OCI-LY7 (cell line): ENCODE measurements around the gene MOK. TPM values are rescaled to one million over a fixed set of nuclear protein-coding genes. Genes with fewer than 3 reads are reported as not detected.

Experiments
- BruUV-seq: library from RNA; stranded (reverse); fragments of 400-500 nt; replicated peaks from 2 replicates; lab custom pipeline; 2021; lab: Mats Ljungman, UMichigan
- CTCF ChIA-PET: fragments of 300-600 bp; sonication (Branson Sonifier 250); formaldehyde crosslinking; loops from one replicate; lab custom pipeline; 2022; ENCODE audit warnings: antibody characterized with exemption; ENCODE audit not compliant: unreplicated experiment; lab: Charles Lee
- POLR2A ChIA-PET: fragments of 300-600 bp; sonication (Branson Sonifier 250); formaldehyde crosslinking; loops from one replicate; lab custom pipeline; 2022; ENCODE audit warnings: antibody characterized with exemption; lab: Charles Lee
- DNase-seq: peaks from one replicate; pipeline ENCODE4 v3.0.0-alpha.2; 2015; ENCODE audit warnings: low spot score
- H2AFZ ChIP-seq: fragments of 200-600 bp; sonication (generic), shearing (Covaris generic); 2 replicates; pipeline ENCODE4 v1.6.1; 2014; ENCODE audit warnings: mild to moderate bottlenecking, antibody characterized with exemption, low read length, moderate library complexity
- H3K27ac ChIP-seq: fragments of 200-600 bp; sonication (generic); 2 replicates; pipeline ENCODE4 v1.5.1; 2014; ENCODE audit warnings: mixed run types, low read depth, mild to moderate bottlenecking, moderate library complexity, low read length, inconsistent platforms; ENCODE audit not compliant: poor library complexity, severe bottlenecking
- H3K36me3 ChIP-seq: fragments of 200-600 bp; sonication (generic); 2 replicates; pipeline ENCODE4 v1.6.1; 2014; ENCODE audit warnings: mild to moderate bottlenecking, antibody characterized with exemption, low read length, moderate library complexity, mixed read lengths; ENCODE audit not compliant: insufficient read depth
- H3K4me1 ChIP-seq: fragments of 200-600 bp; sonication (generic); 2 replicates; pipeline ENCODE4 v1.5.1; 2014; ENCODE audit warnings: mild to moderate bottlenecking, low read length; ENCODE audit not compliant: insufficient read depth, poor library complexity, severe bottlenecking
- H3K4me2 ChIP-seq: fragments of 200-600 bp; sonication (generic); 2 replicates; pipeline ENCODE4 v1.6.1; 2014; ENCODE audit warnings: mild to moderate bottlenecking, low read length
- H3K4me3 ChIP-seq: fragments of 200-600 bp; sonication (generic); 2 replicates; pipeline ENCODE4 v1.5.1; 2014; ENCODE audit warnings: mild to moderate bottlenecking, low read depth, low read length; ENCODE audit not compliant: poor library complexity, severe bottlenecking
- H3K79me2 ChIP-seq: fragments of 200-600 bp; sonication (generic); 2 replicates; pipeline ENCODE4 v1.6.1; 2016; ENCODE audit warnings: low read depth, mild to moderate bottlenecking, low read length, moderate library complexity, mixed read lengths; ENCODE audit not compliant: insufficient read depth
- H3K9me2 ChIP-seq: fragments of 200-600 bp; sonication (generic); 2 replicates; pipeline ENCODE4 v1.6.1; 2016; ENCODE audit warnings: mild to moderate bottlenecking, low read length, mixed read lengths; ENCODE audit not compliant: insufficient read depth
- H3K9me3 ChIP-seq: fragments of 200-600 bp; sonication (generic); 2 replicates; pipeline ENCODE4 v1.6.1; 2014; ENCODE audit warnings: mild to moderate bottlenecking, mixed run types, low read length, mixed read lengths
- H4K20me1 ChIP-seq: fragments of 200-600 bp; sonication (generic); 2 replicates; pipeline ENCODE4 v1.6.1; 2014; ENCODE audit warnings: mild to moderate bottlenecking, antibody characterized with exemption, low read length, moderate library complexity, mixed read lengths; ENCODE audit not compliant: insufficient read depth
- EZH2phosphoT487 ChIP-seq: fragments of 200-600 bp; sonication (generic); IDR thresholded peaks from 2 replicates; pipeline ENCODE4 v1.6.1; 2018; ENCODE audit warnings: low read depth, borderline replicate concordance, mild to moderate bottlenecking, mixed run types, antibody characterized with exemption, low read length, moderate library complexity, mixed read lengths
- intact Hi-C: fragments of 100-400 bp; cut with micrococcal nuclease; formaldehyde crosslinking; loops from one replicate; pipeline ENCODE4 v1.10.0; 2022; ENCODE audit not compliant: unreplicated experiment
- total RNA-seq, 2 experiments: library from RNA; depleted of rRNA in 1 of 2; stranded (reverse); fragments of >200 nt in 1 of 2; shearing (Covaris generic) in 1 of 2; gene quantifications; 2 replicates each; pipeline ENCODE4 v1.2.3, GENCODE V29; 2014 to 2022
- TF ChIP-seq, protein P1 (sequence below): fragments of 200-600 bp; sonication (generic); conservative IDR thresholded peaks from 2 replicates; pipeline ENCODE4 v1.5.1; 2014; ENCODE audit warnings: mild to moderate bottlenecking, antibody characterized with exemption, low read length, moderate library complexity, mixed read lengths

MOK gene
- total RNA-seq, 2 experiments from 2014 or later, result 2.2 to 4.0 TPM

DNA sequence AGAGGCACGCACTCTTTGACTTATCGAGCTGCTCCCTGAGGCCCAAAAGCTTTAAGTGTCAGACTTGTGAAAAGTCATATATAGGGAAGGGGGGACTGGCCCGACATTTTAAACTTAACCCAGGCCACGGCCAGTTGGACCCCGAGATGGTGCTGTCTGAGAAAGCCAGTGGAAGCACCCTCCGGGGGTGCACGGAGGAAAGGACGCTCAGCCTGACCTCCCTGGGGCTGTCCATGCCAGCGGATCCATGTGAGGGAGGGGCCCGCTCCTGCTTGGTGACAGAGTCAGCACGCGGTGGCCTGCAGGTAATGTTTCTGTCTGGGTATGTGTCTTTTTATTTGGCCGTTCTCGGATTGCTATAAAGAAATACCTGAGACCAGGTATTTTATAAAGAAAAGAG, 21.6 kb upstream of the MOK start:
- ChIA-PET CTCF (no interaction called here), POLR2A (no interaction called here)
- peaks cover 3% of the 10 kb centered on the region for H3K4me1 ChIP-seq
- H3K27ac ChIP-seq, result no peak overlapping the region
- no peaks in the 10 kb centered on the region for H4K20me1 ChIP-seq
- H3K9me2 ChIP-seq, result no peaks in the 10 kb centered on the region
- H2AFZ ChIP-seq, result no peak overlapping the region
- H3K36me3 ChIP-seq, result peaks cover 29% of the 10 kb centered on the region; the same call in 1 of the 2 replicates
- H3K4me3 ChIP-seq, result no peak overlapping the region
- no peaks in the 10 kb centered on the region for H3K9me3 ChIP-seq
- no peak for DNase-seq
- H3K79me2 ChIP-seq, result no peaks in the 10 kb centered on the region
- no peak overlapping the region for H3K4me2 ChIP-seq
- intact Hi-C loops, result no loop called here
- TF ChIP-seq, protein P1, sequence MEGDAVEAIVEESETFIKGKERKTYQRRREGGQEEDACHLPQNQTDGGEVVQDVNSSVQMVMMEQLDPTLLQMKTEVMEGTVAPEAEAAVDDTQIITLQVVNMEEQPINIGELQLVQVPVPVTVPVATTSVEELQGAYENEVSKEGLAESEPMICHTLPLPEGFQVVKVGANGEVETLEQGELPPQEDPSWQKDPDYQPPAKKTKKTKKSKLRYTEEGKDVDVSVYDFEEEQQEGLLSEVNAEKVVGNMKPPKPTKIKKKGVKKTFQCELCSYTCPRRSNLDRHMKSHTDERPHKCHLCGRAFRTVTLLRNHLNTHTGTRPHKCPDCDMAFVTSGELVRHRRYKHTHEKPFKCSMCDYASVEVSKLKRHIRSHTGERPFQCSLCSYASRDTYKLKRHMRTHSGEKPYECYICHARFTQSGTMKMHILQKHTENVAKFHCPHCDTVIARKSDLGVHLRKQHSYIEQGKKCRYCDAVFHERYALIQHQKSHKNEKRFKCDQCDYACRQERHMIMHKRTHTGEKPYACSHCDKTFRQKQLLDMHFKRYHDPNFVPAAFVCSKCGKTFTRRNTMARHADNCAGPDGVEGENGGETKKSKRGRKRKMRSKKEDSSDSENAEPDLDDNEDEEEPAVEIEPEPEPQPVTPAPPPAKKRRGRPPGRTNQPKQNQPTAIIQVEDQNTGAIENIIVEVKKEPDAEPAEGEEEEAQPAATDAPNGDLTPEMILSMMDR, result no peak
- TF ChIP-seq EZH2phosphoT487, result no peak
- no TSS peak for BruUV-seq

DNA sequence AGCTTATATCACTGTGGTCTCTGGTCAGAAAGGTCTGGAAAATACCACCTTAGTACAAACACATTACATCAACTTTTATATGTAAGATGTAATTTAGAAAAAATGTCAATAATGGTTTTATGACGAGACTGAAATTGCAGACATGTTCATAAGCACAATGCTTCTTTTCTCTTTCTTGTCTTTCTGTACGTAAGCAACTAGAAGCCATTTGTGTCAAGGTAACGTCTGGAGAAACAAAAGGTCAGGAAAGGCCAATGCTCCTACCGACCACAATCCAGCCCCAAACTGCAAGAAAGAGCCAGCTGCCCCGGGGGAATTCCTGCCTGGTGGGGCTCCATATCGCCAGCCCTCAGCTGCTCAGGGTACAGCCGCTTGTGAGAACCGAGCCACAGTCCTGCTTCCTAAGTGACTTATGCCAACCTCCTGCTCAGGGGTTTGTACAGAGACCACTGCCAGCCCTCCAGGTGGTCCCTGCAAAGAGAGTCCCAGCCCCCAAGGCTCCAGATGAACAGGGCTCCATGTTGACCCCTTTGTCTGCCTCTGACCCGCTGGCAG, 20.9 kb upstream of the MOK start:
- TF ChIP-seq, protein P1, result no peak
- no peak overlapping the region for H3K27ac ChIP-seq
- peaks cover 28% of the 10 kb centered on the region; the same call in 1 of the 2 replicates for H3K36me3 ChIP-seq
- no peaks in the 10 kb centered on the region for H4K20me1 ChIP-seq
- ChIA-PET POLR2A (interaction anchor here (0.6 kb wide), 1 partner anchor 42 kb away, joined by 3 read pairs; no protein-coding TSS in a partner anchor), CTCF (no interaction called here)
- H3K4me2 ChIP-seq, result no peak overlapping the region
- H3K9me2 ChIP-seq, result no peaks in the 10 kb centered on the region
- no peak overlapping the region for H2AFZ ChIP-seq
- intact Hi-C loops, result no loop called here
- H3K4me1 ChIP-seq, result peaks cover 8% of the 10 kb centered on the region
- DNase-seq, result no peak
- peaks cover under 1% of the 10 kb centered on the region; the same call in 1 of the 2 replicates for H3K79me2 ChIP-seq
- no peaks in the 10 kb centered on the region for H3K9me3 ChIP-seq
- no peak overlapping the region for H3K4me3 ChIP-seq
- no TSS peak for BruUV-seq

DNA sequence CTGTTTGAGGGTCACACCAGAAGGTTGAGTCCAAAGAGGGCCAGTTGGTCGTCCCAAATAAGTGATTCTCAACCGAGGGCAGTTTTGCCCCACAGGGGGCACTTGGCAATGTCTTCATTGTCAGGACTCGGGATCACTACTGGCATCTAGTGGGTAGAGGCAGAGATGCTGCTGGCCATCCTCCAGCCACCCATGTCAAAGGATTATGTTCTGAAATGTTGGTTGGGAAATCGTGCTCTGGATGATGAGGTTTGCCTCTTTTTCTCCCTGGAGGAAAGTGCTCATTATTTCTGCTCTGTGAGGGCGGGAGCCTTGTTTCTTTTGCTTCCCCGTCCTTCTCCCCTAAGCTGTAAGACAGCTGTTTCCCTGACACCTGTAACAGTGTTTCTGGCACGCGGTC, 18.1 kb upstream of the MOK start:
- H3K4me1 ChIP-seq, result peaks cover 26% of the 10 kb centered on the region
- CTCF ChIA-PET, result no interaction called here
- intact Hi-C loops, result no loop called here
- peaks cover 10% of the 10 kb centered on the region; the same call in 1 of the 2 replicates for H3K79me2 ChIP-seq
- no TSS peak for BruUV-seq
- H3K9me3 ChIP-seq, result no peaks in the 10 kb centered on the region
- no peak overlapping the region for H3K27ac ChIP-seq
- no peaks in the 10 kb centered on the region for H3K9me2 ChIP-seq
- DNase-seq, result peak; percentile 65
- no peak overlapping the region for H3K4me3 ChIP-seq
- peaks cover 28% of the 10 kb centered on the region; the same call in 1 of the 2 replicates for H3K36me3 ChIP-seq
- no peak for TF ChIP-seq EZH2phosphoT487
- TF ChIP-seq, protein P1, result peak; percentile 81
- no peak overlapping the region for H2AFZ ChIP-seq
- H3K4me2 ChIP-seq, result no peak overlapping the region
- POLR2A ChIA-PET, result interaction anchor here (0.5 to 0.6 kb wide), 3 partner anchors 31 to 265 kb away, joined by 3 to 10 read pairs (median 4); no protein-coding TSS in a partner anchor
- no peaks in the 10 kb centered on the region for H4K20me1 ChIP-seq
